ES-I3 (cell line): ENCODE results near the gene LAG3.
A peak's percentile ranks its signal among the peaks of the same experiment; 100 is the strongest.

Experiments used
- H3K36me3 ChIP-seq: 2 replicates; pipeline ENCODE4 v1.6.1; 2013; ENCODE audit warnings: mild to moderate bottlenecking, low read length, control low read depth, moderate library complexity; ENCODE audit not compliant: insufficient read depth
- H3K4me1 ChIP-seq: 2 replicates; pipeline ENCODE4 v1.6.1; 2013; ENCODE audit warnings: mild to moderate bottlenecking, control low read depth, low read length; ENCODE audit not compliant: insufficient read depth
- H3K9ac ChIP-seq: 2 replicates; pipeline ENCODE4 v1.6.1; 2013; ENCODE audit warnings: low read depth, mild to moderate bottlenecking, low read length, moderate library complexity
- H3K9me3 ChIP-seq: 2 replicates; pipeline ENCODE4 v1.6.1; 2013; ENCODE audit warnings: mild to moderate bottlenecking, low read length, moderate library complexity; ENCODE audit not compliant: control insufficient read depth, insufficient read depth

LAG3 gene

DNA sequence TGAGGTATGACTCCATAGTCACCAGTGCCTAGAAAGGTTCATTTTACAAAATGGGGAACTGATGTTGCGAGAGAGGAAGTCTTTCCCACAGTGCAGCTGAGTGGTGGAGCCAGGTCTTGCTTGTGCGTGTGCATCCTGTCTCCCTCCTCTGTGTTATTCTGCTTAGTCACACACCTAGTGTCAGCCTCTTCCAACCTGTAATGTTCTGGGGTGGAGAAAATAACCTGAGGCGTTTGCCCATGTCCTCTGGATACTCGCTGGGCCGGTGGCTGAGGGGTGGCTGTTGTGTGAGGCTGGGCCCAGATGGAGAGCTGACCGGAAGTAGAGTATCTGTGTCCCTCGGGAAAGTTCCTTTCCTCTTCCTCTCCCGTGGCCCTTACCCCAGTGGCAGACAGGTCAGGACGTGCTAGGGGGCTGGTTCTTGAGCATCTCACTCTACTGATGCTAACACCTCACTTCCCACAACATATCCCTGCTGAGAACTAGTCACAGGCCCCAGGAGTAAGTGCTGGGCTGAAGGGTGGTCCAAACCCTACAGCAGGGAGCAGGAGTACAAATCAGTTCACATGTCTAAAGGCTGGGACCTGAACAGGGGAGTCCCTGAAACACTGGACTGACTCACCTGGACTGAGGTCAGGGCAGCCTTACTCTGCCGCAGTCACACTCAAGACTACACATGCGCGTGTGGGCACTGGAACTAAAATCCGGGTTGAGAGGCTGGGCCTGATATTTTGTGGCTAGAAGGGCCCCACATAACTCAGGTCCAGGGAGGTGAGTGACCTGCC lies 26.4 kb upstream of the LAG3 start:
- Histone ChIP-seq H3K9me3 (no peaks in the 10 kb centered on the region), H3K4me1 (no peaks in the 10 kb centered on the region), H3K36me3 (peaks cover 20% of the 10 kb centered on the region), H3K9ac (no peak overlapping the region)

DNA sequence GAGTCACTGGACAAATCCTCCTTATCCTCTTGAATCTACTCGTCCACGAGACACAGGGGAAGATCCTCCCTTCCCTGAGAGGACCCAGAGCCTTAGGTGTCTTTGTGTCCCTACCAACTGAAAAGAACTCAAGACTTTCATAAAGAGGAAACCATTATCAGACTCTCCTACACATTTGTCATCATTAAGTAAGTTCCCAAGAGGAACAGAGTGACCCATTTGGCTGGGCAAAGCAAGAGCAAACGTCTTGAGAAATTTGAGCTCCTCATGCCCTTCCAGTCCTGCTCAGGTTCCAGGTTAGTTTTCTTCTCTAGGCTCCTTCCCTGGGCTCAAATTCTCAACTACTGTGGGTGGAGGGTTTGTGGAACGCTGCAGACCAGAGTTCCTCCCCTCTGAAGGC lies 25.1 kb upstream of the LAG3 start:
- H3K9me3 ChIP-seq, result no peaks in the 10 kb centered on the region
- peaks cover 5% of the 10 kb centered on the region; the same call in 1 of the 2 replicates for H3K4me1 ChIP-seq
- H3K36me3 ChIP-seq, result peaks cover 30% of the 10 kb centered on the region
- H3K9ac ChIP-seq, result no peak overlapping the region

DNA sequence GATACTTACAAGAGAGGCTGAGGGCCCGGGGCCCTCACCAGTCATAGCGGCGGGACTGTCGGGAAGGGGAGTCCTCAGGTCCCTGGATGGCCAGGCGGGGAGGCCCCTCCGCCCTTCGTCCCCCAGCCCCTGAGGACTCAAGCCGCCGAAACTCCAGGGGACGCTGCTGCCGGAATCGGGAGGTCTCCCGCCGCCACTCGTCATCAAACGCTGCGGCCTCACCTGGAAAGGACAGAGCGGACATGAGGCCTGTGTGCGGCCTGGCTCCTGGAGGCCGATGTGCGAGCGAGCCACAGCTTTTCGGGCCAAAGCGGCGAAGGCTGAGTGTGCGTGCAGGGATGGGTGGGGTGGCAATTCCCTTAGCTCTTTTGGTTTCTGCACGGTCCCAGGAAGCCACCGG lies 23.6 kb upstream of the LAG3 start:
- no peak overlapping the region for H3K9ac ChIP-seq
- H3K9me3 ChIP-seq, result no peaks in the 10 kb centered on the region
- peaks cover 30% of the 10 kb centered on the region for H3K36me3 ChIP-seq
- H3K4me1 ChIP-seq, result peaks cover 6% of the 10 kb centered on the region

DNA sequence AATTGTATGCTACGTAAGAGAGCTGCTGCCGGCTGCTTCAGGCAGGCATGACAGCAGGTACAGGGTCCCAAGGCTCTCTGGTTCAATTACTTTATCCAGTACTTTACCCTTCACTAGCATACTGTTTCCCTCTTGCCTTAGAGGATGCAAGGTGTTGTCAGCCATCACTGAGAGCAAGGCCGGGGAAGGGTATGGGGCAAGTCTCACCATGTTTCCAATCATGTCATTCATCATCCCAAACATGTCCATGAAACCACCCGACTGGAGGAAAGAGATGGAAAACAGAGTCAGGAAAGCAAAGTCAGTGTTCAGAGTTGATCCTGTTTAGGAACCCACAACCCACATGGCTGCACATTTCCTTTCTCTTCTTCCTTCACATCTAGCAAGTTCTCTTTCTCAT lies 21.8 kb upstream of the LAG3 start:
- peaks cover 30% of the 10 kb centered on the region for H3K36me3 ChIP-seq
- no peaks in the 10 kb centered on the region for H3K9me3 ChIP-seq
- H3K9ac ChIP-seq, result no peak overlapping the region
- peaks cover 13% of the 10 kb centered on the region for H3K4me1 ChIP-seq

DNA sequence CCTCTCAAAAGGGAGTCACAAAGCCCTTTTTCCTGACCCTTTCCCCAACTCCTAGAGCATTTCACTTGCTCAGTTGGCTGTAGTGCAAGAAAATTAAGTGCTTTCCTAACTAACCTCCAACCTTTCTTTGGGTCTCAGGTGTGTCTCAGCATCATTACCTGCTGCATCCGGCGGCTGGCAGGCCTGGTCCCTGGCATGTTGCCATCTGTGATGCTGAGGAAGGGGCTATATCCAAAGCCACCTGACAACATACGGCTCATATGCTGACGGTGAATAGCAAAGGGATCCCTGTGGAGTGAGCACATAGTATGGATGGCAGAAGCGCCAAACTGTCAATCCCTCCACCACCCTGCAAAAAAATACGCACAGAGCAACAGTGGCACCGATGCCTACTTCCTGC lies 20.6 kb upstream of the LAG3 start:
- H3K9me3 ChIP-seq, result no peaks in the 10 kb centered on the region
- H3K36me3 ChIP-seq, result peaks cover 30% of the 10 kb centered on the region
- H3K9ac ChIP-seq, result peak overlapping the region; percentile 96; the same call in 1 of the 2 replicates
- H3K4me1 ChIP-seq, result peaks cover 13% of the 10 kb centered on the region

DNA sequence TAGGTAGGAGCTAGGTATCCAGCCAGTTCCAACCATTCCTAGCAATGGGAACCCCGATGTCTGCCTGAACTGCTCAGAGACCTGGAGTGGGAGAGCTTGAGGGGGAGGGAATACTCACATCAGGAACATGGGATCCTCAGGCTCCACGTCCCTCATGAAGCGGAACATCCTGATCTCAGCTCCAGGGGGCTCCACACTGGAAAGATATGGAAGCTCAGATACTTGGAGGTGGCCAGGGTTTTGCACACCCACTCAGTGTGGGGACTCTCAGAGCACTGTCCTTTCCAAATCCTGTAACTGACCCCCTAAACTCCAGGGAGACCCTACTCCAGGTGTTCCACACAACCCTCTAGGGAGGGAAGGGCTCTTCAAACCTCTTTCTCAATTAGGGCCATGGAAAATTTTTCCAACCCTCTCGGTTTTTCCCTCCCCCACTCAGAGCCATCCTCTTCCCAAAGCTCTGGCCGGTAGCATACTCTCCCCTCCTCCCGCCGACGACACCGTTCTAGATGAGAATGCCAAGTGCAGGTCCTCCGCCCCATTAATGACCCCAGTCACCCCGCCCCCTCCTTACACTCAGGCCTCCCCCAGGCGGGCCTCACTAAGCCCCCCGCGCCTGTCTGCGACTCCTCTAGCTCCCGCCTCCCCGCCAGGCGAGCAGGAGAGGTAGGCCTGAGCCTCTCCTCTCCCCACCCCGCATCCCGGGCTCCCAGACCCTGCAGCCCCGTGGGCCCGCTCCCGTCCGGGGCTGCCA lies 20.0 kb upstream of the LAG3 start:
- Histone ChIP-seq H3K9ac (peak overlapping the region; percentile 96), H3K9me3 (no peaks in the 10 kb centered on the region), H3K4me1 (peaks cover 14% of the 10 kb centered on the region), H3K36me3 (peaks cover 30% of the 10 kb centered on the region)

DNA sequence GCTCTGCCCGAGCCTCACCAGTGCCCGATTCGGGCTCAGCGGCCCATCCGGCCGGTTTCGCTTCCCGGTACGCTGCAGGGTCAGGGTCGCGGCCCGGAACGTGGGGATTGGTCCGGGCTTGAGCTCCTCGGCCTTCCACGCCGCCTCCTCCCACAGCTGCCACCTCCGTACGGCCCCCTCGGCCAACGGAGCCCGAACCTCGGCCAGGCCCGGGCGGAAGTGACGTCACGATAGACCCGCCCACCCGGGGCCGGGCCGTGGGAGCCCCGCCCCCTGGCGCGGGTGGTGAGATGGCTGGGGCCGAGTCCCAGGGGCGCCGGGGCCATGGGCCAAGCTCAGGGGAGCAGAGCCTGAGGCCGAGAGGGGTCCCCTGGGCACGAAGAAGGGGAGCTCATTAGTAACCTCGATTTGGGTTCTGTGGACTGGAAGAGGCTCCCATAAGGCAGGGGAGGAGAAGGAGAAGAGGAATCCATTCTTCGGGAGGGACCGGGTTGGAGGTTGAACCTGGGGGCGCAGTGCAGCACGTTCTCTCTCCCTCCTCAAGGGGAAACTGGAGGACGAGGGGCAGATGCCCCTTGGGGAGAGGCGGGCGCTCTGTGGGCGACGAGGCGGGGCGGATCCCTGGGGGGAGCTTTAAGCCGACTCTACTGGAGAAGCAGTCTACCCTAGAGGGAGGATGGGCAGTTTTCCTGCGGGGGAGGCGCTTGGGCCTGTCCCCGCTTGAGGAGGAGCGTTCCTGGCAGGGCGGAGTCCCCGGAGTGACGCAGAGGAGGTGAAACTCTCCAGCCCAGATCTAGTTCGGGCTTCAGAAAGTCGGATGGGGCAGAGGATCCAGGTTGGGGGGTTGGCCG lies 19.2 kb upstream of the LAG3 start, which contains the start of gene MLF2:
MLF2 (minus strand) TSS at position 221 of the 851 bp plus-strand sequence. CDS start 807 bp downstream, outside the sequence.
- Histone ChIP-seq H3K36me3 (peaks cover 28% of the 10 kb centered on the region), H3K9me3 (no peaks in the 10 kb centered on the region), H3K9ac (peak within 1 kb of the TSS; percentile 96), H3K4me1 (peaks cover 16% of the 10 kb centered on the region)

DNA sequence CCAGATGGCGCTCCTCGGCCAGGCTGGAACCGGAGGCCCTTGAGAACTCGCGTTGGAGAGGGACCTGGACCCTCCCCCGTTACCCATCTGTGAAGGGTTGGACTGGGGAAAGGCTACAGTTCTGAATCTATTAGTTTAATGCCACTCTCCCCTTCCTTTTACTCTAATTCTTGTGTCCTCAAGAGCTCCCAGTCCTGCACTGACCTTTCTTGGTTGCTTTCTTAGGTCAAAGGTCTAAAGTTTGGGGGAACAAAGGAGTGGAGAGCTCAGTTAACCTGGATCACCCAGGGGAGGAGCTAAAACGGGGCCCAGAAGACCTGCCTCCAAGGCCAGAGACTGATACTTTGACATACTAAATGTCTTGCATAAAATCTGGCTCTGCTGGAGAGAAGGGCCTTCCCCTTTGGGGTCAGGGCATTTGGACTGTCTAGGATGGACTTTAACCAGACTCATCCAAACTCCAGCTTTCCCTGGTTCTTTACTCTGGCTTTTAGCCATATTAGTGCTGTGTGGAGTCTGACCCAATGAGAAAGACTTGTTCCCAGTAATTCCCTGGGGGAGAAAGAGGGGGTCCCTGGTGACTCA lies 18.5 kb upstream of the LAG3 start:
- Histone ChIP-seq H3K4me1 (peaks cover 19% of the 10 kb centered on the region), H3K36me3 (peaks cover 23% of the 10 kb centered on the region), H3K9ac (no peak overlapping the region), H3K9me3 (no peaks in the 10 kb centered on the region)

DNA sequence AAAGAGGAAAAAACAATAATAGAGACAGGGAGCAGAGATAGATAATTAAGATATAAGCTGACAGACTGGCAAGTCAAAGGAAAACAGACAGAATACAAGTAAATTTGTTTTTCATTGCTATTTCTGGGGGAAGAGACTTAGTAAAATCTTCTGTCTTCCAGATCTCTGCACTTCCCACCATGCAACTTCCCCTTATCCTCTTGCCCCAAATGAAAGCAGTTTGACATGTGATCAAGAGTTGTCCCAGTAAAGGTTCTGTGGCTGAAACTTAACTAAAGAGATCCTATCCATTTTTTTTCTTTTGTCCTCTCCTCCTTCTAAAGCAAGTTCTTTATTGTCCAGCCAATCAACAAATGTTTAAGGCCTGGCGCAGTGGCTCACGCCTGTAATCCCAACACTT lies 17.9 kb upstream of the LAG3 start:
- Histone ChIP-seq H3K4me1 (peaks cover 20% of the 10 kb centered on the region), H3K9ac (no peak overlapping the region), H3K36me3 (peaks cover 20% of the 10 kb centered on the region), H3K9me3 (no peaks in the 10 kb centered on the region)

DNA sequence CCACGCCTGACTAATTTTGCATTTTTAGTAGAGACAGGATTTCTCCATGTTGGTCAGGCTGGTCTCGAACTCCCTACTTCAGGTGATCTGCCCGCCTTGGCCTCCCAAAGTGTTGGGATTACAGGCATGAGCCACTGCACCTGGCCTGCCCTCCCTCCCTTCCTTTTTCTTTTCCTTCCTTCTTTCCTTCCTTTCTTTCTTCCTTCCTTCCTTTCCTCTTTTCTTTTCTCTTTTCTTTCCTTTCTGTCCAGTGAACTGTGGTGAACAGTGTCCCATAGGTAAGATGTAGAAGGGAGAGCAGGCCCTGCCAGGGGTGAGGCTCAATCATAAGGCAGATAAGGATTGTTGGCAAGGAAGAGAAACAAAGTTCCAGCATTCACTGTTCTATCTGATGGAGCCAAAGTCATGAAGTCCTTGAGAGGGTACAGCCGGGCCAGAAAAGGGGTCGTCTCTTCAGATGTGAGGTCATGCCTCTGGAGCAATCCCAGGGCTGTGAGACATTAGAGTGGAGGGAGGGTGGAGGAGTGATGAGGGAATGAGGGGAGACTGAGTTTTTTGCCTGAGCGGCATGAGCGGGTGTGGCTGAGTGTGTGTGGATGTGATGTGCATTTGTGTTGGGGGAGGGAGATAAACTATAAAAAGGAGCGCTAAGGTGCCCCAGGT lies 15.2 kb upstream of the LAG3 start:
- no peaks in the 10 kb centered on the region for H3K9me3 ChIP-seq
- H3K9ac ChIP-seq, result no peak overlapping the region
- H3K36me3 ChIP-seq, result no peaks in the 10 kb centered on the region
- peaks cover 15% of the 10 kb centered on the region for H3K4me1 ChIP-seq

DNA sequence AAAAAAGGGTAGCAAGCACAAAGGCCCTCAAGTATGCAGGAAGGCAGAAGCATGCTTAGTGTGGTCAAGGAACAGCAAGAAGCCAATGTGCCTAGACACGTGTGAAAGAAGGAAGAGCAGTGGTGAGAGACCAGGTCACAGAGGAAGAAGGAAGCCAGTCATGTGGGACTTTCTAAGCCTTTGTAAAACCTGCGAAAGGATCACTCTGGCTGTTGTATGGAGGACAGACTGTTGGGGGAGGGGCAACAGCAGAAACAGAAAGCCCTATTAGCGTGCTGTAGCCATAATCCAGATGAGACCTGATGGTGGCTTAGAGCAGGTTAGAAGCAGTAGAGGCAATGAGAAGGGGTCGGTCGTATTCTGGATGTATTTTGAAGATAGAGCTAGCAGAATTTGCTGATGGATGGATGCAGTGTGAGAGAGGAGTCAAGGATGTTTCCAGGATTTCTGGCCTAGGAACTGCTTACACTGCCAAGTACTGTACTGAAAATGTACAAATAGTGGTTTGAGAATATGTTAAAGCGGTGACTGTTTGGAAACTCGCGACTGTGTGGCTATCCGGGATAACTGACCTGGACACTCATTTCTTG lies 13.7 kb upstream of the LAG3 start:
- Histone ChIP-seq H3K9ac (no peak overlapping the region), H3K4me1 (peaks cover 20% of the 10 kb centered on the region), H3K9me3 (no peaks in the 10 kb centered on the region), H3K36me3 (no peaks in the 10 kb centered on the region)

DNA sequence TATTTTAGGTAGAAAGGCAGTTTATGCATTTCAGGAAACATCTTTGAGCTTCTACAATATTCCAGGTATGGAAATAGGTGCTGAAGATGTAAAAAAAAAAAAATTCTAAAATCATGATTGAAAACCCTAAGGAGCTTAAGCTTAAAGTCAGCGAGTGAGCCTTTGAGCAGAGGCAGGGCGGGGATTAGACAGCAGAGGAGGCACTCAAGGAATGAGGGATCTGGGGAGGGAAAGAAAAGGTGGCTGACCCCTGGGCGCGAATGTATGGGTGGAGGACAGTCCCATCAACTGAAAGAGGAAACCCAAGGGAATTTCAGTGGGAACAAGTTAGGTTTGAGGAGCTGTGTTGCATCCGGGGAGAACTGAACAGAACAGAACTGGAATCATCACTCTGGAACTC lies 12.6 kb upstream of the LAG3 start:
- Histone ChIP-seq H3K36me3 (no peaks in the 10 kb centered on the region), H3K9me3 (no peaks in the 10 kb centered on the region), H3K4me1 (peaks cover 17% of the 10 kb centered on the region), H3K9ac (no peak overlapping the region)

DNA sequence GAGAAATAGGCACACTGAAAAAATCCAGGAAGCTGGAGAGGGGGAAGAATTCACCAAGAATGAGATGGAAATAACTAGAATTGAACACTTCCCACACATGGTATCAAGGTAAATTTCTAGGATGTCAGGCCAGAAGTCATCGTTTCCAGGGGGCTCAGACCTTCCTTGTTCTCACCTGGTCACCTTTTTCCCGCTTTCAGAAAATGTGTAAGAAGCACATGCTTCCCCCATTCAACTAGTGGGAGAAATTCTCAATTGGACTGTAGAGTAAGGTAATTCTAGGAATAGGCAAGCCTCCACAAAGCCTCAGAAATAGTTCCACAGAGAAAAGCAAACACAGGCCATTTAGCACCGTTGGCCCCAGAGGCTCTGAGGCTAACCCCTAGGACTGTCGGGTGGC lies 8.9 kb upstream of the LAG3 start:
- Histone ChIP-seq H3K9ac (peak overlapping the region; percentile 36), H3K4me1 (peaks cover 21% of the 10 kb centered on the region), H3K36me3 (no peaks in the 10 kb centered on the region), H3K9me3 (no peaks in the 10 kb centered on the region)
